Measurements from ENCODE around the gene SPANXD.

- no peak for TF ChIP-seq EZH2 (IDR thresholded peaks at IDR 0.05; ENCODE audit: low read depth)
- TF ChIP-seq, protein P1, sequence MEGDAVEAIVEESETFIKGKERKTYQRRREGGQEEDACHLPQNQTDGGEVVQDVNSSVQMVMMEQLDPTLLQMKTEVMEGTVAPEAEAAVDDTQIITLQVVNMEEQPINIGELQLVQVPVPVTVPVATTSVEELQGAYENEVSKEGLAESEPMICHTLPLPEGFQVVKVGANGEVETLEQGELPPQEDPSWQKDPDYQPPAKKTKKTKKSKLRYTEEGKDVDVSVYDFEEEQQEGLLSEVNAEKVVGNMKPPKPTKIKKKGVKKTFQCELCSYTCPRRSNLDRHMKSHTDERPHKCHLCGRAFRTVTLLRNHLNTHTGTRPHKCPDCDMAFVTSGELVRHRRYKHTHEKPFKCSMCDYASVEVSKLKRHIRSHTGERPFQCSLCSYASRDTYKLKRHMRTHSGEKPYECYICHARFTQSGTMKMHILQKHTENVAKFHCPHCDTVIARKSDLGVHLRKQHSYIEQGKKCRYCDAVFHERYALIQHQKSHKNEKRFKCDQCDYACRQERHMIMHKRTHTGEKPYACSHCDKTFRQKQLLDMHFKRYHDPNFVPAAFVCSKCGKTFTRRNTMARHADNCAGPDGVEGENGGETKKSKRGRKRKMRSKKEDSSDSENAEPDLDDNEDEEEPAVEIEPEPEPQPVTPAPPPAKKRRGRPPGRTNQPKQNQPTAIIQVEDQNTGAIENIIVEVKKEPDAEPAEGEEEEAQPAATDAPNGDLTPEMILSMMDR (conservative IDR thresholded peaks at IDR 0.05) = no peak
These were observed 16.1 kb upstream of the SPANXD start for GRCh38 chrX:141714680-141715079.

All from PC-9 (cell line).